Erythroblast (primary cell): Measurements from ENCODE around the gene SLC26A1.

Experiments
- GATA1 ChIP-seq: IDR thresholded peaks from 2 replicates; pipeline ENCODE4 v1.6.1; 2011; ENCODE audit warnings: low read depth, mild to moderate bottlenecking, control low read depth, low read length, moderate library complexity
- POLR2A ChIP-seq: IDR thresholded peaks from 2 replicates; pipeline ENCODE4 v1.6.1; 2011; ENCODE audit warnings: mild to moderate bottlenecking, low read length

GRCh38 chr4:1030031-1030430 is 36.8 kb upstream of the SLC26A1 start:
- no peak for TF ChIP-seq POLR2A
- TF ChIP-seq GATA1, result no peak
